Osteocyte (in vitro differentiated cells): ENCODE results near the gene KSR1. TPM values are rescaled to one million over a fixed set of nuclear protein-coding genes. Genes with fewer than 3 reads are reported as not detected.
A peak's percentile ranks its signal among the peaks of the same experiment; 100 is the strongest.

Experiments
- DNase-seq: peaks from one replicate; pipeline ENCODE4 v3.0.0; 2021; ENCODE audit warnings: mixed read lengths; ENCODE audit not compliant: unreplicated experiment; ENCODE audit errors: extremely low spot score
- H3K27ac Mint-ChIP-seq: one replicate; pipeline ENCODE4 v1.8.0; 2021; ENCODE audit warnings: mild to moderate bottlenecking, mixed read lengths; ENCODE audit not compliant: unreplicated experiment
- H3K27me3 Mint-ChIP-seq: one replicate; pipeline ENCODE4 v1.8.0; 2021; ENCODE audit warnings: mixed read lengths; ENCODE audit not compliant: unreplicated experiment
- H3K36me3 Mint-ChIP-seq: one replicate; pipeline ENCODE4 v1.8.0; 2021; ENCODE audit warnings: mixed read lengths; ENCODE audit not compliant: unreplicated experiment
- H3K4me1 Mint-ChIP-seq: one replicate; pipeline ENCODE4 v1.8.0; 2021; ENCODE audit warnings: mixed read lengths; ENCODE audit not compliant: unreplicated experiment
- H3K4me3 Mint-ChIP-seq: one replicate; pipeline ENCODE4 v1.8.0; 2021; ENCODE audit warnings: mild to moderate bottlenecking, moderate library complexity, mixed read lengths; ENCODE audit not compliant: unreplicated experiment
- H3K9me3 Mint-ChIP-seq: one replicate; pipeline ENCODE4 v1.8.0; 2021; ENCODE audit warnings: mixed read lengths; ENCODE audit not compliant: unreplicated experiment
- total RNA-seq: library from RNA; stranded (reverse); gene quantifications from 2 replicates; pipeline ENCODE4 v1.2.1, GENCODE V29; 2021
- TF ChIP-seq, protein P1 (sequence below): fragments of 200-600 bp; sonication (generic); IDR thresholded peaks from 2 replicates; pipeline ENCODE4 v1.5.0; 2021; ENCODE audit warnings: antibody characterized with exemption, mild to moderate bottlenecking, moderate library complexity

KSR1 gene
- total RNA-seq, 1 donor from 2014 or later: 63.4 TPM

DNA sequence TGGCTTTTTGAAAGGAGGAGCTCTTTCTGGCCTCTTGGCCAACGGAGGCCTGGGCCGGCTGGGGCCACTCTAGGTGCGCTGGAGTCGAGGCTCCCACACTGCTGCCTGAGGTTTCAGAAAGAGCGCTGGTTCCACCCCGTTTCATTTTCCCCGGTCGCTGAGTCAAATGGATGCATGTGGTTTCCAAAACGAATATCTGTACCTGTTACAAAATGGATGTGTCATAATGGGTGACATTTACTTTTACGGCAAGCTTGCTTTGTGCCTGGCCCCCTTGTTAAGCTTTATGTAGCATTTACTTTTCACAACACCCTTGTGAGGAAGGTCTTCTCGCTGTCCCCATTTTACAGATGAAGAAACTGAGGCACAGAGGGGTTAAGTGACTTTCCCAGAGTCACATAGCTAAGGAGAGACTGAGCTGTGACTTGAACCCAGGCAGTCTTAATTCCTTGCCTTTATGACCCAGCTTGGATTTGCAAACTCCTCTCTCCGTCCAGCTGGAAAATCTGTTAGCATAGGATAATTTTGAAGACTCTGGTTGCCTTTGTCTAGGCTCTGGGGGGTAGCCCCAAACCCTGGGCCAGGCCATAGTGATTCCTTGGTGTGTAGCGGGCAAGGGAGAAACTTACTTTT, 10.6 kb downstream of the KSR1 start:
- H3K9me3 Mint-ChIP-seq: no peaks in the 10 kb centered on the region
- H3K36me3 Mint-ChIP-seq: no peaks in the 10 kb centered on the region
- no peaks in the 10 kb centered on the region for H3K27me3 Mint-ChIP-seq
- no peak for DNase-seq
- no peak overlapping the region for H3K4me3 Mint-ChIP-seq
- TF ChIP-seq, protein P1, sequence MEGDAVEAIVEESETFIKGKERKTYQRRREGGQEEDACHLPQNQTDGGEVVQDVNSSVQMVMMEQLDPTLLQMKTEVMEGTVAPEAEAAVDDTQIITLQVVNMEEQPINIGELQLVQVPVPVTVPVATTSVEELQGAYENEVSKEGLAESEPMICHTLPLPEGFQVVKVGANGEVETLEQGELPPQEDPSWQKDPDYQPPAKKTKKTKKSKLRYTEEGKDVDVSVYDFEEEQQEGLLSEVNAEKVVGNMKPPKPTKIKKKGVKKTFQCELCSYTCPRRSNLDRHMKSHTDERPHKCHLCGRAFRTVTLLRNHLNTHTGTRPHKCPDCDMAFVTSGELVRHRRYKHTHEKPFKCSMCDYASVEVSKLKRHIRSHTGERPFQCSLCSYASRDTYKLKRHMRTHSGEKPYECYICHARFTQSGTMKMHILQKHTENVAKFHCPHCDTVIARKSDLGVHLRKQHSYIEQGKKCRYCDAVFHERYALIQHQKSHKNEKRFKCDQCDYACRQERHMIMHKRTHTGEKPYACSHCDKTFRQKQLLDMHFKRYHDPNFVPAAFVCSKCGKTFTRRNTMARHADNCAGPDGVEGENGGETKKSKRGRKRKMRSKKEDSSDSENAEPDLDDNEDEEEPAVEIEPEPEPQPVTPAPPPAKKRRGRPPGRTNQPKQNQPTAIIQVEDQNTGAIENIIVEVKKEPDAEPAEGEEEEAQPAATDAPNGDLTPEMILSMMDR: no peak
- H3K4me1 Mint-ChIP-seq: peaks cover 49% of the 10 kb centered on the region
- H3K27ac Mint-ChIP-seq: peak overlapping the region; percentile 8

DNA sequence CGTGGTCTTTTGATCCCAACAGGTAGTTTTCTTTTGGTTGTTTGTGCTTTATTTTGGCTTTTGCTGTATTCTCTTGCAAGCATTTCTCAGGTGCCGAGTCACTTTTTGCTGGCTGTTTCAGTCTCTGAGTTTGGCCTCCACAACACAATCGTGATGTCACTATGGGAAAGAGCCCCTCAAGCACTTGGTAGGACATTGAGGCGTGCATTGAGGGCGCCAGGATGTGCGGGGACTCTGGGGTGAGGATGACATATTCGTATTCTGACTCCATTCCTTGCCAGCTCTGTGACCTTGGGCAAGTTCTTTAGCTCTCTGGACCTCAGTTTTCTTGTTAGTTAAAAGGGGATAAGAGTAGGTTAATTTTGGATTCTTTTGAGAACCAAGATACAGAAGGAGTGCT, 13.0 kb downstream of the KSR1 start:
- Mint-ChIP-seq H3K27me3 (no peaks in the 10 kb centered on the region), H3K27ac (no peak overlapping the region), H3K4me3 (no peak overlapping the region), H3K4me1 (peaks cover 55% of the 10 kb centered on the region), H3K36me3 (no peaks in the 10 kb centered on the region), H3K9me3 (no peaks in the 10 kb centered on the region)
- TF ChIP-seq, protein P1: no peak
- no peak for DNase-seq

DNA sequence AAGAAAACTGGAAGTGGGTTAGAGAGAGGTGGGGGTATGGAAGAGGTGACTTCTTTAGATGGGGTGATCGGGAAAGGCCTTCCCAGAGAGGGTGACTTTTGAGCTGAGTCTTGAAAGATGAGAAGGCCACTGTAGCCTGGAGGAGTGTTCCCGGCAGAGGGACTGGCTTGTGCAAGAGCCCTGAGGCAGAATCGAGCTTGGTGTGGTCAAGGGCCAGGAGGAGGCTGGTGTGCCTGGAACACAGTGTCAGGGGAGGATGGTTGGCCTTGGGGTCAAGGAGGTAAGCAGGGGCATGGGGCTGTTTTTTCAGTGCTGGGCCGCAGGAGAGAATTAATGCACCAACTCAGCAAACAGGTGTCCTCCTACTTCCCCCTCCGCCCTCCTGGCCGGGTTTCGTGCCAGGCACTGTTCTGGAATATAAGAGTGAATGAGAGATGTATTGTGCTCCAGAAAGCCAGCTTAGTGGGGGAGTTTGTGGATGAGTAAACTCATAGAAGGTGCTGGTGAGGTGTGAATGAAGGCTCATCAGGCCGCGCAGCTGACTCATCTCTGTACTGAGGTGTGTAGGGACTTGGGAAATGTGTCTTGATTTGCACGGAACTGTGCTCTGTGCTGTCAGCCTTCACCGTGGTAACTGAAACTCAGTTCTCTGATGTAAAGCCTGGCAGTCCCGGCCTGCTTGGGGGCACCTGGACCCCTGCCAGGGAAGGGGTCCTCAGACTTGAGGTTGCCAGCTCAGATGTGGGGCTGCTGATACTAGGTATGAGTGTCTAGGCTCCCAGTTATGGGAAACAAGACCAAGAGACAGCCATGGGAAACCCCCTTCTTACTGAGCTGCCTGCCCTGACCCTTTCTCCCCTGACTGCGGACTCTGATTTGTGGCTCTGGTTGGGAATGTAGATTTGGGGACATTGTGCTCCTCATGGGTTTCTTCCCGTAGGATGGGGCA, 15.3 kb downstream of the KSR1 start:
- Mint-ChIP-seq H3K36me3 (no peaks in the 10 kb centered on the region), H3K9me3 (no peaks in the 10 kb centered on the region), H3K27me3 (no peaks in the 10 kb centered on the region), H3K4me1 (peaks cover 67% of the 10 kb centered on the region), H3K27ac (peak overlapping the region; percentile 42), H3K4me3 (no peak overlapping the region)
- DNase-seq: no peak
- TF ChIP-seq, protein P1: no peak

DNA sequence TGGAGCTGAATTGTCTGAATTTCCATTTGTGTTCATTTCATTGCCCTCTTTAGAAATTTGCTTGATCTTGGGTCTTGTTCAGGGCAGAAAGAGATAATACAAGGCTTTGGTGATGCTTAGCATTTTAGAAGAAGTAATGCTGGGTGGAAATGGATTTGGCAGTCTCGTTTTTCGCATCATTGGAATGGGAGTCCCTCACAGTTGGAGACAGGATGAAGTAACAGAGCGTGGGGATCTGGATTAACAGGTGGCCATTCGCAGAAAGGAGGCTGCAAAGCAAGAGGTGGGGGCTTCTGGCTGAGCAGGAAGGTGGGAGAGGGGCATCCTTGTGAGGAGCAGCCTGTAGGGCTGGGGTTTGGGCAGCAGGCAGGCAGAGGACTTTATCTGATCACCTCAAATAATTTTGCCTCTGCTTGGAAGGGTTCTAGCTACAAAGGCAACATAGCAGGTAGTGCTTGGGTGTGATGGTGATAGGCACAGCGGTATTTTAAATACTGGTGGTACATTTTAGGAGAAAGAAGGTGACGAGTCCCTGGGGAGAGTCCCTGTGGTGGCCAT, 17.0 kb downstream of the KSR1 start:
- Mint-ChIP-seq H3K27me3 (no peaks in the 10 kb centered on the region), H3K36me3 (no peaks in the 10 kb centered on the region), H3K27ac (no peak overlapping the region), H3K4me3 (no peak overlapping the region), H3K4me1 (peaks cover 67% of the 10 kb centered on the region), H3K9me3 (no peaks in the 10 kb centered on the region)
- TF ChIP-seq, protein P1: no peak
- DNase-seq: no peak
